KMS-11 (cell line): ENCODE measurements around the gene BPIFA2.
"Not testable (repeated sequence)": the region's sequence is repeated elsewhere in the genome, so short reads cannot be mapped to it uniquely, and the experiment has no call there.

Experiments used
- H2AFZ ChIP-seq: fragments of 200-600 bp; sonication (generic); 2 replicates; pipeline ENCODE4 v1.6.1; 2016; ENCODE audit warnings: antibody characterized with exemption, mixed run types, low read depth
- H3K27ac ChIP-seq: fragments of 200-600 bp; sonication (generic); 2 replicates; pipeline ENCODE4 v1.6.1; 2016; ENCODE audit warnings: mild to moderate bottlenecking, mixed run types
- H3K27me3 ChIP-seq: fragments of 200-600 bp; sonication (generic); 2 replicates; pipeline ENCODE4 v1.6.1; 2017; ENCODE audit warnings: mild to moderate bottlenecking, low read depth, mixed run types, moderate library complexity; ENCODE audit not compliant: insufficient read depth
- H3K36me3 ChIP-seq: fragments of 200-600 bp; sonication (generic); 2 replicates; pipeline ENCODE4 v1.6.1; 2017; ENCODE audit warnings: mild to moderate bottlenecking, mixed run types; ENCODE audit not compliant: insufficient read depth
- H3K4me1 ChIP-seq: fragments of 200-600 bp; sonication (generic); 2 replicates; pipeline ENCODE4 v1.6.1; 2016; ENCODE audit warnings: mild to moderate bottlenecking, low read depth, mixed run types; ENCODE audit not compliant: poor library complexity, severe bottlenecking
- H3K4me2 ChIP-seq: fragments of 200-600 bp; sonication (generic); 2 replicates; pipeline ENCODE4 v1.7.0; 2016; ENCODE audit warnings: mild to moderate bottlenecking, mixed run types
- H3K4me3 ChIP-seq: fragments of 200-600 bp; sonication (generic); IDR thresholded peaks from 2 replicates; pipeline ENCODE4 v1.6.1; 2017; ENCODE audit warnings: low read depth, low read length, mixed read lengths; ENCODE audit not compliant: insufficient read depth
- H3K79me2 ChIP-seq: fragments of 200-600 bp; sonication (generic); 2 replicates; pipeline ENCODE4 v1.6.1; 2016; ENCODE audit warnings: low read depth, mixed run types; ENCODE audit not compliant: insufficient read depth
- H3K9ac ChIP-seq: fragments of 200-600 bp; sonication (generic); 2 replicates; pipeline ENCODE4 v1.6.1; 2016; ENCODE audit warnings: mild to moderate bottlenecking, mixed run types
- H4K20me1 ChIP-seq: fragments of 200-600 bp; sonication (generic); 2 replicates; pipeline ENCODE4 v1.6.1; 2016; ENCODE audit warnings: mild to moderate bottlenecking, mixed run types; ENCODE audit not compliant: insufficient read depth
- TF ChIP-seq, protein P1 (sequence below): fragments of 200-600 bp; sonication (generic); conservative IDR thresholded peaks from 2 replicates; pipeline ENCODE4 v1.6.1; 2017; ENCODE audit warnings: low read depth, mild to moderate bottlenecking, antibody characterized with exemption, low read length, moderate library complexity, mixed read lengths

BPIFA2 gene

DNA sequence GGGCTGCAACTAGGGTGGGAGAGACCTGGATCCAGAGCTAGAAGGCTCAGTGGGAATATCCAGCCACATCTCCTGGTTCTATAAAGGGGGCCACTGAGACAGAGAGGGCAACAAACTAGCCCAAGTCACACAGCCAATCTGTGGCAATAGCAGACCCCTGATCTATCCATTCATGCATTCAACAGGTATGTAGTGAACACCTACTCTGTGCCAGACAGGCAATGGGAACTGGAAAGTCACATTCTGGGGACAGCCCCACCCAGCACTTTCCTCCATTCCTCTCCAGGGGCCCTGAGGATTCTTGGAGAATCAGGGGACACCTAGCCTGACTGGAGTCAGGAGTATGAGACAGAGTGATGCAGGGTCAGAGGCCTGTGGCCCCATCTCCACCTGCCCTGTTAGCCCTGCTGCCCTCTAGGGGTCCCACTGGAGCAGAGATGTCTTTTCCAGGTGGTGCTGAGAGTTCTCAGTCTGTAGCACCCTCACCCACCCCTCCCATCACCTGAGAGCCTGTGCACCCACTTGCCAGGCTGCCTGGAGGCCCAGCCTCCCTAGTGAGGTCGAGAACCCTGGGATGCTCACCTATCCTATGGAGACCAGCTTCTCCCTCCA is 13.6 kb downstream of the BPIFA2 start:
- Histone ChIP-seq H3K27me3 (no peaks in the 10 kb centered on the region; the same call in 1 of the 2 replicates), H2AFZ (no peak overlapping the region), H3K4me1 (no peaks in the 10 kb centered on the region), H3K79me2 (no peaks in the 10 kb centered on the region), H4K20me1 (no peaks in the 10 kb centered on the region), H3K4me2 (no peak overlapping the region), H3K9ac (no peak overlapping the region), H3K4me3 (no peak overlapping the region), H3K36me3 (no peaks in the 10 kb centered on the region), H3K27ac (no peak overlapping the region)
- TF ChIP-seq, protein P1, sequence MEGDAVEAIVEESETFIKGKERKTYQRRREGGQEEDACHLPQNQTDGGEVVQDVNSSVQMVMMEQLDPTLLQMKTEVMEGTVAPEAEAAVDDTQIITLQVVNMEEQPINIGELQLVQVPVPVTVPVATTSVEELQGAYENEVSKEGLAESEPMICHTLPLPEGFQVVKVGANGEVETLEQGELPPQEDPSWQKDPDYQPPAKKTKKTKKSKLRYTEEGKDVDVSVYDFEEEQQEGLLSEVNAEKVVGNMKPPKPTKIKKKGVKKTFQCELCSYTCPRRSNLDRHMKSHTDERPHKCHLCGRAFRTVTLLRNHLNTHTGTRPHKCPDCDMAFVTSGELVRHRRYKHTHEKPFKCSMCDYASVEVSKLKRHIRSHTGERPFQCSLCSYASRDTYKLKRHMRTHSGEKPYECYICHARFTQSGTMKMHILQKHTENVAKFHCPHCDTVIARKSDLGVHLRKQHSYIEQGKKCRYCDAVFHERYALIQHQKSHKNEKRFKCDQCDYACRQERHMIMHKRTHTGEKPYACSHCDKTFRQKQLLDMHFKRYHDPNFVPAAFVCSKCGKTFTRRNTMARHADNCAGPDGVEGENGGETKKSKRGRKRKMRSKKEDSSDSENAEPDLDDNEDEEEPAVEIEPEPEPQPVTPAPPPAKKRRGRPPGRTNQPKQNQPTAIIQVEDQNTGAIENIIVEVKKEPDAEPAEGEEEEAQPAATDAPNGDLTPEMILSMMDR = no peak

DNA sequence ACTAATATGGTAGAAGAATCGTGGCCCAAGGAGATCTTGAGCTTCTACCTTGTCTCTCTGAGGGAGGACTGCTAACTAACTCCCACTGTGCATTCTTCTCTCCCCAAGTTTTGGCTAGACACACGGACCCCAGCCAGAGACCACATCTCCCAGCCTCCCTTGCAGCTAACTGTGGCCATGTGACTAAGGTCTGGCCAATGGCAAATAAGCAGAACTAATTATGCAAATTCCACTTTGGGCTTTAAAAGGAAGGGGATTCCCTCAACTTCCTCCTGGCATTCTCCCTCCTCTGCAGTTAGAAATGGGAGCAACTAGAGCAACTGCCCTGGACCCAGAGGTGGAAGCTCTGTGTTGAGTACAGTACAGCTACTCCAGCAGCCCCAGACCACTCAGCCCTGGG is 15.4 kb downstream of the BPIFA2 start:
- Histone ChIP-seq H3K36me3 (no peaks in the 10 kb centered on the region), H2AFZ (no peak overlapping the region), H4K20me1 (no peaks in the 10 kb centered on the region), H3K4me2 (no peak overlapping the region), H3K4me3 (no peak overlapping the region), H3K27me3 (no peaks in the 10 kb centered on the region; the same call in 1 of the 2 replicates), H3K79me2 (no peaks in the 10 kb centered on the region), H3K4me1 (no peaks in the 10 kb centered on the region), H3K27ac (no peak overlapping the region), H3K9ac (no peak overlapping the region)
- TF ChIP-seq, protein P1 = no peak

DNA sequence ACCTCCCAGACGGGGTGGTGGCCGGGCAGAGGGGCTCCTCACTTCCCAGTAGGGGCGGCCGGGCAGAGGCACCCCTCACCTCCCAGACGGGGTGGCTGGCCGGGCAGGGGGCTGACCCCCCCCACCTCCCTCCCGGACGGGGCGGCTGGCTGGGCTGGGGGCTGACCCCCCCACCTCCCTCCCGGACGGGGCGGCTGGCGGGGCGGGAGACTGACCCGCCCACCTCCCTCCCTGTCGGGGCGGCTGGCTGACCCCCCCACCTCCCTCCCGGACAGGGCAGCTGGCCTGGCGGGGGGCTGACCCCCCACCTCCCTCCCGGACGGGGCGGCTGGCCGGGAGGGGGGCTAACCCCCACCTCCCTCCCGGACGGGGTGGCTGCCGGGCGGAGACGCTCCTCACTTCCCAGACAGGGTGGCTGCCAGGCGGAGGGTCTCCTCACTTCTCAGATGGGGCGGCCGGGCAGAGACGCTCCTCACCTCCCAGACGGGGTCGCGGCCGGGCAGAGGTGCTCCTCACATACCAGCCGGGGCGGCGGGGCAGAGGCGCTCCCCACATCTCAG is 17.2 kb downstream of the BPIFA2 start:
- H3K27me3 ChIP-seq, H3K79me2 ChIP-seq, H3K27ac ChIP-seq, H3K4me1 ChIP-seq, H3K36me3 ChIP-seq, H3K4me3 ChIP-seq, H4K20me1 ChIP-seq, H3K9ac ChIP-seq, H3K4me2 ChIP-seq, H2AFZ ChIP-seq: not testable (repeated sequence)

DNA sequence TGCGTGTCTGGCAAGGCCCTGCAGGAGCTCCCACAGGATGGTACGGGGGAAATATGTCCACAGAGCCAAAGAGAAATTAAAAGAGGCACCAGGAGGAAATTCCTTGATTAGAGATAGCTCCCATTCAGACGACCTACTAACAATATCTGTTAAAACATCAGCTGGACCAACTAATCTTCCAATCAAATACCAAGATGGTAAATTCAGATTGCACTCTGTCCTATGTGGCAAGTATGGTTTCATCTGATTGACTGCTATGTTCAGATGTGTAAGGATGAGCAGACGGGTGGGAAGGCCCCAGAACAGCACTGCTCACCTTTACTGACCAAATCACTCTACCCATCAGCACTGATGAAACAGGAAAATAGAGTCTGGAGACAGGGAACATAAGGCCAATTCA is 19.5 kb downstream of the BPIFA2 start:
- H3K4me1 ChIP-seq = no peaks in the 10 kb centered on the region
- H4K20me1 ChIP-seq = no peaks in the 10 kb centered on the region
- no peak overlapping the region for H2AFZ ChIP-seq
- no peak overlapping the region for H3K27ac ChIP-seq
- no peak overlapping the region for H3K4me2 ChIP-seq
- H3K79me2 ChIP-seq = no peaks in the 10 kb centered on the region
- no peak overlapping the region for H3K4me3 ChIP-seq
- H3K36me3 ChIP-seq = no peaks in the 10 kb centered on the region
- TF ChIP-seq, protein P1 = no peak
- no peak overlapping the region for H3K9ac ChIP-seq
- no peaks in the 10 kb centered on the region; the same call in 1 of the 2 replicates for H3K27me3 ChIP-seq

DNA sequence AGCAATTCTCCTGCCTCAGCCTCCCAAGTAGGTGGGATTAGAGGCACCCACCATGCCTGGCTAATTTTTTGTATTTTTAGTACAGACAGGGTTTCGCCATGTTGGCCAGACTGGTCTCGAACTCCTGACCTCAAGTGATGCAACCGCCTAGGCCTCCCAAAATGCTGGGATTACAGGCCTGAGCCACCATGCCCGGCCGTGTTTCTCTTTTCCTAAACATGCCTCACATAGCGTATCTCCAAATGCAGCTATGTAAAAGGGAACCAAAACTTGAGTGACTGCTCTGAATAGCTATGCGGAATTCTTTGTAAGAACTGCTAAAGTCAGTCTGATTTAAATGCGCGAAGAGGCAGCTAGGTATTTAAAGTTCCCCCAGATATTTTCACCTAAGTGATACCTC is 20.5 kb downstream of the BPIFA2 start:
- TF ChIP-seq, protein P1 = no peak
- Histone ChIP-seq H3K79me2 (no peaks in the 10 kb centered on the region), H3K27me3 (peaks cover 5% of the 10 kb centered on the region; the same call in 1 of the 2 replicates)

More for the DNA sequence above, 20.5 kb downstream of the BPIFA2 start:
- no peak overlapping the region for H3K4me2 ChIP-seq
- H3K27ac ChIP-seq = no peak overlapping the region
- H2AFZ ChIP-seq = no peak overlapping the region
- no peaks in the 10 kb centered on the region for H3K4me1 ChIP-seq
- H3K36me3 ChIP-seq = no peaks in the 10 kb centered on the region
- H4K20me1 ChIP-seq = no peaks in the 10 kb centered on the region
- H3K4me3 ChIP-seq = no peak overlapping the region
- no peak overlapping the region for H3K9ac ChIP-seq
